ENCODE results near the gene NR0B2. TPM values are rescaled to one million over a fixed set of nuclear protein-coding genes. Genes with fewer than 3 reads are reported as not detected.

Gene NR0B2
- total and polyA plus RNA-seq, 2 of the 13 experiments (the other 11 are each of a cell fraction or from before 2014, with no cell fraction given) = 72.5 to 133 TPM

- TF ChIP-seq KLF12 (CRISPR knock-in tag; IDR thresholded peaks at IDR 0.05; ENCODE audit: borderline replicate concordance) (no peak), SALL2 (CRISPR knock-in tag; IDR thresholded peaks at IDR 0.05) (peak; percentile 47; the same call in 1 of the 2 replicates), CHD2 (IDR thresholded peaks at IDR 0.05; ENCODE audit: low read depth, low read length) (peak; percentile 31; the same call in 1 of the 2 replicates), ZC3H13 (CRISPR knock-in tag; IDR thresholded peaks at IDR 0.05) (peak; percentile 81; the same call in 1 of the 2 replicates), ZNF431 (CRISPR knock-in tag; IDR thresholded peaks at IDR 0.05; ENCODE audit: borderline replicate concordance, low read depth) (no peak), POGZ (CRISPR knock-in tag; IDR thresholded peaks at IDR 0.05) (peak; percentile 80), GMEB1 (CRISPR knock-in tag; IDR thresholded peaks at IDR 0.05; ENCODE audit: borderline replicate concordance) (peak; percentile 69; the same call in 1 of the 2 replicates)
- TF ChIP-seq, protein P1, sequence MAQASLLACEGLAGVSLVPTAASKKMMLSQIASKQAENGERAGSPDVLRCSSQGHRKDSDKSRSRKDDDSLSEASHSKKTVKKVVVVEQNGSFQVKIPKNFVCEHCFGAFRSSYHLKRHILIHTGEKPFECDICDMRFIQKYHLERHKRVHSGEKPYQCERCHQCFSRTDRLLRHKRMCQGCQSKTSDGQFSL (CRISPR knock-in tag; IDR thresholded peaks at IDR 0.05) = no peak
- TF ChIP-seq, protein P2, sequence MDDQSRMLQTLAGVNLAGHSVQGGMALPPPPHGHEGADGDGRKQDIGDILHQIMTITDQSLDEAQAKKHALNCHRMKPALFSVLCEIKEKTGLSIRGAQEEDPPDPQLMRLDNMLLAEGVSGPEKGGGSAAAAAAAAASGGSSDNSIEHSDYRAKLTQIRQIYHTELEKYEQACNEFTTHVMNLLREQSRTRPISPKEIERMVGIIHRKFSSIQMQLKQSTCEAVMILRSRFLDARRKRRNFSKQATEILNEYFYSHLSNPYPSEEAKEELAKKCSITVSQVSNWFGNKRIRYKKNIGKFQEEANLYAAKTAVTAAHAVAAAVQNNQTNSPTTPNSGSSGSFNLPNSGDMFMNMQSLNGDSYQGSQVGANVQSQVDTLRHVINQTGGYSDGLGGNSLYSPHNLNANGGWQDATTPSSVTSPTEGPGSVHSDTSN (CRISPR knock-in tag; IDR thresholded peaks at IDR 0.05; ENCODE audit: borderline replicate concordance) = no peak
Measured at GRCh38 chr1:26938004-26938658, 24.4 kb upstream of the NR0B2 start (continued).

Measured in HepG2 (cell line).